NT2/D1 (cell line): Measurements from ENCODE around the gene CLCN1.
A peak's percentile ranks its signal among the peaks of the same experiment; 100 is the strongest.

ENCODE experiments used
- DNase-seq: peaks from one replicate; pipeline ENCODE4 v3.0.0-alpha.2; 2011; ENCODE audit warnings: low read depth, low spot score
- H3K27me3 ChIP-seq: 2 replicates; pipeline ENCODE4 v1.6.0; 2011; ENCODE audit warnings: mild to moderate bottlenecking; ENCODE audit not compliant: insufficient read length, insufficient read depth
- H3K36me3 ChIP-seq: 2 replicates; pipeline ENCODE4 v1.6.1; 2011; ENCODE audit warnings: mild to moderate bottlenecking, low read length, mixed read lengths; ENCODE audit not compliant: insufficient read depth, insufficient read length
- H3K4me1 ChIP-seq: 2 replicates; pipeline ENCODE4 v1.5.1; 2011; ENCODE audit not compliant: insufficient read depth, insufficient read length
- H3K4me3 ChIP-seq: 2 replicates; pipeline ENCODE4 v1.5.1; 2011; ENCODE audit warnings: low read depth; ENCODE audit not compliant: insufficient read length
- H3K9ac ChIP-seq: 2 replicates; pipeline ENCODE4 v1.6.0; 2011; ENCODE audit warnings: low read depth; ENCODE audit not compliant: insufficient read length
- H3K9me3 ChIP-seq: 2 replicates; pipeline ENCODE4 v1.5.1; 2011; ENCODE audit warnings: mild to moderate bottlenecking, low read length; ENCODE audit not compliant: insufficient read depth
- SUZ12 ChIP-seq: IDR thresholded peaks from 2 replicates; pipeline ENCODE4 v1.6.1; 2011; ENCODE audit not compliant: insufficient read length, insufficient read depth; ENCODE audit errors: extremely low read depth
- YY1 ChIP-seq: IDR thresholded peaks from 2 replicates; pipeline ENCODE4 v1.6.1; 2011; ENCODE audit not compliant: insufficient read length, insufficient read depth
- ZNF274 ChIP-seq: IDR thresholded peaks from 2 replicates; pipeline ENCODE4 v1.6.1; 2011; ENCODE audit warnings: mild to moderate bottlenecking, low read depth, low read length

CLCN1 gene

DNA sequence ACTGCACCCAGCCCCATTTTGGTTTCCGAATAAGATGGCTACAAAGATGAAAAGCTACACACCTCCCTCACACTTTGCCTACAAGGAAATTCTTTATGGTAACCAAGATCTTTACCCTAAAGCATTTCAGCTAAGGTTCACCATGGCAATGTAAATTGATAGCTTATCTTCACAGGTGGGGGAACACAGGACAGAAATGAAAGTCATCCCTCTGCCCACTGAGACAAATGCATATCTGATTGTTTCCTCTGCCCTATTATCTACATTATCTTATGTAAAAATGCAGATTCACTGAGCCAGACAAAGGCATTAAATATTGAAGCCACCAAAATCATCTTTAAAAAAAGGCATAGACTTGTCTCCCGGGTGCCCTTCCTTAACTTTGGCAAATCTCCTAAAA, 34.4 kb upstream of the CLCN1 start:
- no peak overlapping the region for H3K4me3 ChIP-seq
- H3K4me1 ChIP-seq, result peaks cover 2% of the 10 kb centered on the region
- peaks cover 6% of the 10 kb centered on the region; the same call in 1 of the 2 replicates for H3K9me3 ChIP-seq
- TF ChIP-seq SUZ12 (no peak), ZNF274 (no peak), YY1 (no peak)
- H3K9ac ChIP-seq, result no peak overlapping the region
- no peaks in the 10 kb centered on the region for H3K27me3 ChIP-seq
- H3K36me3 ChIP-seq, result no peaks in the 10 kb centered on the region
- DNase-seq, result no peak

DNA sequence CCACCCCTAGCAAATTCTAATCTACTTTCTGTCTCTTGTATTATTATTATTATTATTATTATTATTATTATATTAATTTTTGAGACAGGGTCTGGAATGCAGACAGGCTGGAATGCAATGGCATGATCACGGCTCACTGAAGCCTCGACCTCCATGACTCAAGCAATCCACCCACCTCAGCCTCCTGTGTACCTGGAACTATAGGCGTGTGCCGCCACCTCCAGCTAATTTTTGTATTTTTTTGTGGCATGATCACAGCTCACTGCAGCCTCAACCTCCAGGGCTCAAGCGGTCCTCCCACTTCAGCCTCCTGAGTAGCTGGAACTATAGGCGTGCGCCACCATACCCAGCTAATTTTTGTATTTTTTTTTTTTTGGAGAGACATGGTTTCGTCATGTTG, 33.8 kb upstream of the CLCN1 start:
- no peak for TF ChIP-seq SUZ12
- TF ChIP-seq YY1, result no peak
- Histone ChIP-seq H3K4me1 (peaks cover 2% of the 10 kb centered on the region), H3K4me3 (no peak overlapping the region), H3K36me3 (no peaks in the 10 kb centered on the region), H3K9me3 (peaks cover 12% of the 10 kb centered on the region), H3K27me3 (no peaks in the 10 kb centered on the region), H3K9ac (no peak overlapping the region)
- DNase-seq, result no peak

DNA sequence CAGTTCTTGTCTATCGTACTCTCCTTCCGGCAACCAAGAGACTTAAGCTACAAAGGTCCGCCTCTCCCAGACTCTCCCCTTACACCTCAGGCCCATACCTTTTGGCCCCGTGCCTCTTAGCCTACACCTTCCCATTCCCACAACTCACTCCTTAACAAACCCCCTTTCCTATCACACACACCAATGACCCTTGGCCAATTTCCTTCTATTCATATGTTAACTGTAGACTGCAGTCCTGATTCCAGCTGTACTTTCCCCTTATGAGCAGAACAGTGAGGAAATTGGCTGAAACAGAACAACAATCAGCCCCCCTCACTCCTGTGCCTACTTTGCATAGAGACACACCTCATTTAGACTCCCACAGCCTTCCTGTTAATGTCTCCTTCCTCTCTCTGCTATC, 32.5 kb upstream of the CLCN1 start:
- peaks cover 4% of the 10 kb centered on the region for H3K4me1 ChIP-seq
- no peak overlapping the region for H3K9ac ChIP-seq
- DNase-seq, result peak; percentile 39

DNA sequence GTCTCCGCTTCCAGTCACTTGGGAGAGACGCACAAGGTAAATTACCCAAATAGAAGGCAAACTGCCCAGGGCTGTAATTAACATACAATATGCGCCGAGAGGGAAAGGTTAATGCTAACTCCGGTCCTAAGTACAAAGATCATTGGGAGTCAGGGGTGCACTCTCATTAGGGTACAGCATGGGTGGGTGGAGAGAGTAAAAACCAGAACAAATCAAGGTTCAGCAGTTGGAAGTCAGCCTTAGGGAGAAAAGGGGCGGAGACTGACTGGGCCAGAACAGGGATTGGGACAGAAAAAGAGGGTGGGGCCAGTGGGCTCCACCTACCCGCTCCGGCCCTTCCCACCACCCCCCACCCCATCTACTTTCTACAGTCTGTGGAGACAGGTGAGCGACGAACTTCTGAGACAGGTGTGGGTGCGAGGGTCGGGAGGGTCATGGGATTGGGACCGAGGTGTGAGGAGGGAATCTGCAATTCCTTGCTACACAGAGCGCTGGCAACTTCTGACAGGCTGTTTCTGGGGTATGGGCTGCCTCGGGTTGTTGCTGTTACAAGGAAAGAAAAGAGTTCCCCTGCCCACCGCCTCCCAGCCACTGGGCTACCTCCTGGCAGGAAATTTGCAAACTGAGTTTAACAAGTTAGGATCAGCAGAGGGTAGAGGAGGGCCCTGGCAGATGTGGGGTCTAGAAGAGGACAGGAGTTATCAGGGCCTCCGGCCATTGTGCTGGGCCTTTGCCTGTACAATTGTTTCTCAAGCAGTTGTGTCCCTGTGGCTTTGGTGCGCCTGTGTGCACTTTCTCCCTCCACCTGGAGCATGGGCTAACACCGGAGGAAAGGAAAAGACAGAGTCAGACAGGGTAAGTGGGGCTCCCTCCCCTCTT, 31.1 kb upstream of the CLCN1 start, which contains the start of gene TMEM139:
Gene TMEM139, plus strand, starts transcription at position 368 of the 879 bp plus-strand sequence. CDS start 1,000 bp downstream, outside the sequence.
- Histone ChIP-seq H3K9me3 (peaks cover 19% of the 10 kb centered on the region), H3K27me3 (peaks cover 5% of the 10 kb centered on the region), H3K4me1 (peaks cover 4% of the 10 kb centered on the region), H3K4me3 (no peak within 1 kb of the TSS), H3K36me3 (peaks cover 6% of the 10 kb centered on the region), H3K9ac (no peak within 1 kb of the TSS)
- no peak for DNase-seq
- no peak for TF ChIP-seq YY1

More for the DNA sequence above, 32.5 kb upstream of the CLCN1 start:
- no peak overlapping the region for H3K4me3 ChIP-seq
- H3K9me3 ChIP-seq, result peaks cover 19% of the 10 kb centered on the region
- peaks cover 5% of the 10 kb centered on the region for H3K27me3 ChIP-seq
- TF ChIP-seq SUZ12, result no peak
- no peak for TF ChIP-seq YY1
- TF ChIP-seq ZNF274, result no peak
- H3K36me3 ChIP-seq, result no peaks in the 10 kb centered on the region

DNA sequence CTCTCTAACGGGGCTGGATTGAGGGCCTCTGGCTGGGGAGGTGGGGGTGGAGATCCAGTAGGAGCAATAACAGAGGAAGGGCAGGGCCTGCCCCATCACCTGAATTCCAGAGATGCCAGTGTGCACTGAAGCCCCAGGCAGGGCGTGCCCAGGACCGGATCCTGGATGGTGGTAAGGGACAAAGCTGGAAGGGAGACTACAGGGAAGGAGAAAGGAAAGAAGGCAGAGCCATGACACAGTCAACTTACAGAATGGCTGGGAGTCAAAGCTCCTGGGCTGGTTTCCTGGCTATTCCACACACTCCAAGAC, 30.5 kb upstream of the CLCN1 start:
- Histone ChIP-seq H3K9me3 (peaks cover 19% of the 10 kb centered on the region), H3K36me3 (peaks cover 8% of the 10 kb centered on the region), H3K27me3 (peaks cover 5% of the 10 kb centered on the region), H3K9ac (no peak overlapping the region), H3K4me3 (no peak overlapping the region), H3K4me1 (peaks cover 5% of the 10 kb centered on the region)
- DNase-seq, result no peak
- TF ChIP-seq ZNF274 (no peak), YY1 (no peak), SUZ12 (no peak)

DNA sequence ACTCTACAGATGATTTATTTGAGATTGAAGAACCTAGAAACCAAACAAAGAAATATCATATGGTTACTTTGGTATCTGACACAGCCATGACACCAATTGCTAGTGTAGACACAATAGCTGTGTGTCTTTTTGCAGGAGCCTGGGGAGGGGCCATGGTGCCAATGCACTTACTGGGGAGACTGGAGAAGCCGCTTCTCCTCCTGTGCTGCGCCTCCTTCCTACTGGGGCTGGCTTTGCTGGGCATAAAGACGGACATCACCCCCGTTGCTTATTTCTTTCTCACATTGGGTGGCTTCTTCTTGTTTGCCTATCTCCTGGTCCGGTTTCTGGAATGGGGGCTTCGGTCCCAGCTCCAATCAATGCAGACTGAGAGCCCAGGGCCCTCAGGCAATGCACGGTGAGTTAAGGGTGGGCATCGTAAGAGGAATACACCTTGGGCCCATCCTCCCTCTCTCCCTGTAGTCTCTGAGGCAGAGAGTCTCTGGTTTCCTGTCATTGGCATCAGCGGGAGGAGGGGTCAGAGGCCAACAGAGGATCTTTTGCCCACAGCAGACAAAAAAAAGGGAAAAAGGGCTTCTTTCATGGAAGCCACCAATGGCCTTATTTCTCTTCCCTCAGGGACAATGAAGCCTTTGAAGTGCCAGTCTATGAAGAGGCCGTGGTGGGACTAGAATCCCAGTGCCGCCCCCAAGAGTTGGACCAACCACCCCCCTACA, 29.9 kb upstream of the CLCN1 start:
- DNase-seq, result no peak
- H3K9ac ChIP-seq, result no peak overlapping the region
- no peak for TF ChIP-seq YY1
- no peak for TF ChIP-seq SUZ12
- TF ChIP-seq ZNF274, result no peak
- H3K4me3 ChIP-seq, result no peak overlapping the region
- H3K36me3 ChIP-seq, result peaks cover 13% of the 10 kb centered on the region
- peaks cover 5% of the 10 kb centered on the region for H3K27me3 ChIP-seq
- H3K4me1 ChIP-seq, result peaks cover 8% of the 10 kb centered on the region
- H3K9me3 ChIP-seq, result peaks cover 19% of the 10 kb centered on the region

DNA sequence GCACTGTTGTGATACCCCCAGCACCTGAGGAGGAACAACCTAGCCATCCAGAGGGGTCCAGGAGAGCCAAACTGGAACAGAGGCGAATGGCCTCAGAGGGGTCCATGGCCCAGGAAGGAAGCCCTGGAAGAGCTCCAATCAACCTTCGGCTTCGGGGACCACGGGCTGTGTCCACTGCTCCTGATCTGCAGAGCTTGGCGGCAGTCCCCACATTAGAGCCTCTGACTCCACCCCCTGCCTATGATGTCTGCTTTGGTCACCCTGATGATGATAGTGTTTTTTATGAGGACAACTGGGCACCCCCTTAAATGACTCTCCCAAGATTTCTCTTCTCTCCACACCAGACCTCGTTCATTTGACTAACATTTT, 29.4 kb upstream of the CLCN1 start:
- H3K9ac ChIP-seq, result no peak overlapping the region
- H3K4me1 ChIP-seq, result peaks cover 8% of the 10 kb centered on the region
- peaks cover 19% of the 10 kb centered on the region for H3K9me3 ChIP-seq
- H3K4me3 ChIP-seq, result no peak overlapping the region
- peaks cover 5% of the 10 kb centered on the region for H3K27me3 ChIP-seq
- no peak for TF ChIP-seq ZNF274
- no peak for TF ChIP-seq YY1
- no peak for TF ChIP-seq SUZ12
- H3K36me3 ChIP-seq, result peaks cover 18% of the 10 kb centered on the region
- DNase-seq, result no peak
